ENCODE results near the gene BRSK2. TPM values are rescaled to one million over a fixed set of nuclear protein-coding genes. Genes with fewer than 3 reads are reported as not detected.

Gene BRSK2
- total RNA-seq, 2 experiments from 2014 or later, result 0.18 TPM; not detected in 1

GRCh38 chr11:1458340-1459218 is 68.8 kb downstream of the BRSK2 start:
- CTCF ChIA-PET, result no interaction called here

GRCh38 chr11:1459219-1459575 is 69.5 kb downstream of the BRSK2 start:
- POLR2A ChIA-PET, result no interaction called here
- Mint-ChIP-seq H3K9me3 (no peaks in the 10 kb centered on the region), H3K4me1 (no peaks in the 10 kb centered on the region), H3K36me3 (ENCODE audit: low read depth) (no peaks in the 10 kb centered on the region), H3K4me3 (no peak overlapping the region), H3K27me3 (no peaks in the 10 kb centered on the region), H3K27ac (no peak overlapping the region)
- DNase-seq, result no peak
- CTCF ChIA-PET, result no interaction called here

More at GRCh38 chr11:1458340-1459218, 68.8 kb downstream of the BRSK2 start:
- Mint-ChIP-seq H3K9me3 (no peaks in the 10 kb centered on the region), H3K4me3 (no peak overlapping the region), H3K36me3 (ENCODE audit: low read depth) (no peaks in the 10 kb centered on the region), H3K27me3 (no peaks in the 10 kb centered on the region), H3K27ac (no peak overlapping the region), H3K4me1 (no peaks in the 10 kb centered on the region)
- POLR2A ChIA-PET, result no interaction called here
- DNase-seq, result no peak

DNA sequence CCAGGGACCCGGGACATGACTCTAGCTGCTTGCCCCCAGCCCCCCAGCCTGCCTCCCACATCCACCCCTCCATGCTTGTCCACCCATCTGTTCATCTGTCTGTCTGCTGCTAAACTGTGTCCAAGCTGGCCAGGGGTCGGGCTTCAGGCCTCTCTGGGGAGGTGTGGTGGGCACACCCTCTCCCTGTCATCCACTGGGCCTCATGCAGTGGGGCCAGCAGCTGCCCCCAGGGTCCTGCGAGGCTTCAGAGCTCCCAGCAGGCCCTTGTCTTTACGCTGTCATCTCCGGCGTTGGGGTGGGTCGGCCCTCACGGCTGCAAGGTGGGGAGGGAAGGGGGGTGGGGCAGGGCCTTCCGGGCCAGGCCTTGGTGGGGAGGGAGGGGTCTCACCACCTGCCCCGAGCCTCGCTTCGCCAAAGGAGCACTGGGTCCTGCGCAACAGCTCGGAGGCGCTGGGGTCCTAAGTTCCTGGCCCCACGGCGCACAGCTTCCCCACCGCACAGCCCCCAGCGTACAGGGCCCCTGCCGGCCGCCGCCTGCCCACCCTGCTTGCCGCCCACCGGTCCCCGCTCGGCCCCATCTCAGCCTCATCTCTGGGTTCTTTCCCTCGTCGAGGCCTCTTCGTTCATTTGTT is 70.1 kb downstream of the BRSK2 start:
- POLR2A ChIA-PET, result no interaction called here
- Mint-ChIP-seq H3K36me3 (ENCODE audit: low read depth) (no peaks in the 10 kb centered on the region), H3K4me1 (no peaks in the 10 kb centered on the region), H3K27me3 (no peaks in the 10 kb centered on the region), H3K9me3 (no peaks in the 10 kb centered on the region), H3K4me3 (no peak overlapping the region), H3K27ac (no peak overlapping the region)
- CTCF ChIA-PET, result no interaction called here
- DNase-seq, result no peak

- Mint-ChIP-seq H3K27ac (no peak overlapping the region), H3K36me3 (ENCODE audit: low read depth) (peaks cover 3% of the 10 kb centered on the region), H3K9me3 (no peaks in the 10 kb centered on the region), H3K4me1 (no peaks in the 10 kb centered on the region), H3K27me3 (no peaks in the 10 kb centered on the region), H3K4me3 (no peak overlapping the region)
- ChIA-PET CTCF (no interaction called here), POLR2A (no interaction called here)
- DNase-seq, result no peak
Measured at GRCh38 chr11:1460396-1460985, 70.8 kb downstream of the BRSK2 start.

- Mint-ChIP-seq H3K4me3 (no peak overlapping the region), H3K36me3 (ENCODE audit: low read depth) (peaks cover 6% of the 10 kb centered on the region), H3K27ac (no peak overlapping the region), H3K27me3 (no peaks in the 10 kb centered on the region), H3K4me1 (no peaks in the 10 kb centered on the region), H3K9me3 (no peaks in the 10 kb centered on the region)
- ChIA-PET CTCF (no interaction called here), POLR2A (no interaction called here)
- no peak for DNase-seq
Measured at GRCh38 chr11:1460986-1461825, 71.5 kb downstream of the BRSK2 start.

- Mint-ChIP-seq H3K4me1 (no peaks in the 10 kb centered on the region), H3K9me3 (no peaks in the 10 kb centered on the region), H3K36me3 (ENCODE audit: low read depth) (peaks cover 6% of the 10 kb centered on the region), H3K4me3 (no peak overlapping the region), H3K27me3 (no peaks in the 10 kb centered on the region), H3K27ac (no peak overlapping the region)
- POLR2A ChIA-PET, result no interaction called here
- CTCF ChIA-PET, result no interaction called here
- no peak for DNase-seq
Measured at GRCh38 chr11:1461826-1462697, 72.3 kb downstream of the BRSK2 start.

GRCh38 chr11:1462698-1462975 is 72.9 kb downstream of the BRSK2 start:
- POLR2A ChIA-PET, result no interaction called here

GRCh38 chr11:1463056-1463455 is 73.3 kb downstream of the BRSK2 start:
- no peak overlapping the region for H3K27ac Mint-ChIP-seq
- ChIA-PET POLR2A (no interaction called here), CTCF (interaction anchor here (1.3 kb wide), 1 partner anchor 84 kb away, joined by 3 read pairs; no protein-coding TSS in a partner anchor)
- no peak for DNase-seq
- H3K4me1 Mint-ChIP-seq, result no peaks in the 10 kb centered on the region
- H3K27me3 Mint-ChIP-seq, result no peaks in the 10 kb centered on the region
- no peak overlapping the region for H3K4me3 Mint-ChIP-seq
- peaks cover 6% of the 10 kb centered on the region for H3K36me3 Mint-ChIP-seq (ENCODE audit: low read depth)
- H3K9me3 Mint-ChIP-seq, result no peaks in the 10 kb centered on the region

More at GRCh38 chr11:1462698-1462975, 72.9 kb downstream of the BRSK2 start:
- CTCF ChIA-PET, result no interaction called here
- Mint-ChIP-seq H3K4me1 (no peaks in the 10 kb centered on the region), H3K27ac (no peak overlapping the region), H3K4me3 (no peak overlapping the region), H3K36me3 (ENCODE audit: low read depth) (peaks cover 6% of the 10 kb centered on the region), H3K9me3 (no peaks in the 10 kb centered on the region), H3K27me3 (no peaks in the 10 kb centered on the region)
- no peak for DNase-seq

- no peak for DNase-seq
- no peak overlapping the region for H3K27ac Mint-ChIP-seq
- H3K4me1 Mint-ChIP-seq, result no peaks in the 10 kb centered on the region
- ChIA-PET CTCF (no interaction called here), POLR2A (no interaction called here)
- no peaks in the 10 kb centered on the region for H3K27me3 Mint-ChIP-seq
- H3K9me3 Mint-ChIP-seq, result no peaks in the 10 kb centered on the region
- peaks cover 6% of the 10 kb centered on the region for H3K36me3 Mint-ChIP-seq (ENCODE audit: low read depth)
- no peak overlapping the region for H3K4me3 Mint-ChIP-seq
Measured at GRCh38 chr11:1466784-1467183, 77.0 kb downstream of the BRSK2 start.

DNA sequence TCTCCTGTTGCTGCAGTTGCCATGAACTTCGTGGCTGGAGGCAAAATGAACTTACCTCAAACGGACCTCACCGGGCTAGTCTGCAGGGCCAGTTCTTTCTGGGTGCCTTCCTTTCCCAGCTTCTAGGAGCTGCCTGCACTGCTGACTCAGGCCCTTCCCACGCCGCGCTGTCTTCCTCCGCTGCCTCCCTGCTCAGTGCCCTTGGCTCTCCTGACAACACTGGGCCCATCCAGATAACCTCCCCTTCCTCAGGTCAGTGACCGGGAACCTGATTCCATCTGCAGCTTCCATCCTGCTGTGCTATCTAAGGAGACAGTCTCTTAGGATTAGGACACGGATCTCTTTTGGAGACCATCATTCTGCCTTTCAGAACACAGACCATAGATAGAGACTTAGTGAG is 77.5 kb downstream of the BRSK2 start:
- H3K27ac Mint-ChIP-seq, result no peak overlapping the region
- ChIA-PET CTCF (no interaction called here), POLR2A (no interaction called here)
- DNase-seq, result no peak
- peaks cover 6% of the 10 kb centered on the region for H3K36me3 Mint-ChIP-seq (ENCODE audit: low read depth)
- H3K9me3 Mint-ChIP-seq, result no peaks in the 10 kb centered on the region
- H3K4me1 Mint-ChIP-seq, result no peaks in the 10 kb centered on the region
- no peak overlapping the region for H3K4me3 Mint-ChIP-seq
- H3K27me3 Mint-ChIP-seq, result no peaks in the 10 kb centered on the region

DNA sequence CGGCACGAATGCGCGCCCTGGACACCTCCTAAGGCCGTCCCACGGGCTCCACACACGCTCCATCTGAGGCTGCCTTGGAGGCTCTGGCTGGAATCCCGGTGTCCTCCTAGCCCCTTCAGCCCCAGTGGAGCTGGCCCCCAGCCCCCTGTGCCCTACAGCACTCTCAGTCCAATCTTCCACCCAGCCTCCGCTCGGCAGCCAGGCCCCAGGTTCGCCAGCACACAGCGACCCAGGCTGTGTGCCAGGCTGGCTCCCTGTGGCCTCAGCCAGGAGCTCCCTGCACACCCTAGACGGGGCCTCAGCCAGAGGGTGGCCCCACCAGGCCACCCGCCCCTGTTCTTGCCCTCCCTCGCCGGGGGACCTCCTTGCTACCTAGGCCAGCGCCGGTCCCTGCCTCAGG is 78.3 kb downstream of the BRSK2 start:
- Mint-ChIP-seq H3K9me3 (no peaks in the 10 kb centered on the region), H3K27me3 (no peaks in the 10 kb centered on the region), H3K27ac (no peak overlapping the region), H3K4me3 (no peak overlapping the region), H3K4me1 (no peaks in the 10 kb centered on the region), H3K36me3 (ENCODE audit: low read depth) (peaks cover 6% of the 10 kb centered on the region)
- ChIA-PET POLR2A (no interaction called here), CTCF (no interaction called here)
- no peak for DNase-seq

DNA sequence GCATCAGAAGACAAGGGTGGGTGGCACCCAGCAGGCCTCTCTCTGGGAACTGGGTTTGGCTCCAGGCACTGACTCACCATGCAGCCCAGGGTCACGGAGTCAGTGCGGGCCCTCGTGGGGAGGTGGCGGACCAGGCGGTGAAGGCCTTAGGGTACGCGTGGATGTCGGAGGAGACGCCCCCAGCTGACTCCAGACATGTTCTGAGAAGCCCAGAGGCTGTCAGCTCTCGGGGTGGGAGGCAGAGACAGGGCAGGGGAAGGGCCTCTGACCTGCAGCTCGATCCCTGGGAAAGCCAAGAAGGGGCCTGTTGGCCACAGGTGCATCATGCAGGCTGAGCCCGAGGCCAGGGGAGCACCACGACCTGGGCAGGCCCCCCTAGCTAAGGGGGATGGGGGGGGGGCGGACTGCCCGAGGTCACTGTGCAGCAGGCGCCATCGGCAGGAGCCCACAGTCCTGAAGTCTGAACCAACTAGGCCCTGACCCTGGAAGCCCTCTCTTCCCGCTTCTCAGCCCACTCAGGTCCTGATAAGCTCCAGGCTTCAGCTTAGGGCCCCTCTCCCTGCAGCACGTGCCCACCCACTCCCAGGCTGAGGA is 78.8 kb downstream of the BRSK2 start:
- DNase-seq, result no peak
- Mint-ChIP-seq H3K27ac (no peak overlapping the region), H3K27me3 (no peaks in the 10 kb centered on the region), H3K4me3 (no peak overlapping the region), H3K4me1 (no peaks in the 10 kb centered on the region), H3K9me3 (no peaks in the 10 kb centered on the region), H3K36me3 (ENCODE audit: low read depth) (peaks cover 6% of the 10 kb centered on the region)
- ChIA-PET CTCF (no interaction called here), POLR2A (no interaction called here)
